ENCODE results near the gene RBMS3.

Gene RBMS3

DNA sequence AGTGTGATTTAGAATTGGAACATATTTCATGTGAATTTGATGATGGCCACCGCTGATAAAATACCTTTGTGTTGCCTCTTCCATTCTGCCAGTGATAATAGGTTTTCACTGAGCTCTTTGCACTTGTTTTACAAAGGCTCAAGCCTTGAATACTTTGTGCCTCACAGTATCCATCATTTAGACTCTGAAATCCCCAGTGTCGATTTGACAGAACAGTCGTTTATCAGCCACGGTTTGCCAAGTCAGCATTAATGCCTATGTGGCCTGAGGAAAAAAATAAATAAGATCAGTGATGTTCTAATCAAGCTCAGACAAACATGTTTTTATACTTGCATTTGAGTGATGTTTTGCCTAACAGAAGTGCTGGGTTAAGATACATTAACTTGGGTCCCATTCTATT is 399.1 kb downstream of the RBMS3 start:
- no peaks in the 10 kb centered on the region for H3K36me3 Mint-ChIP-seq
- H3K4me3 Mint-ChIP-seq, result no peak overlapping the region
- no peaks in the 10 kb centered on the region for H3K27me3 Mint-ChIP-seq
- H3K9me3 Mint-ChIP-seq, result no peaks in the 10 kb centered on the region
- no peaks in the 10 kb centered on the region for H3K4me1 Mint-ChIP-seq
- ATAC-seq, result no peak
- no peak overlapping the region for H3K27ac Mint-ChIP-seq

DNA sequence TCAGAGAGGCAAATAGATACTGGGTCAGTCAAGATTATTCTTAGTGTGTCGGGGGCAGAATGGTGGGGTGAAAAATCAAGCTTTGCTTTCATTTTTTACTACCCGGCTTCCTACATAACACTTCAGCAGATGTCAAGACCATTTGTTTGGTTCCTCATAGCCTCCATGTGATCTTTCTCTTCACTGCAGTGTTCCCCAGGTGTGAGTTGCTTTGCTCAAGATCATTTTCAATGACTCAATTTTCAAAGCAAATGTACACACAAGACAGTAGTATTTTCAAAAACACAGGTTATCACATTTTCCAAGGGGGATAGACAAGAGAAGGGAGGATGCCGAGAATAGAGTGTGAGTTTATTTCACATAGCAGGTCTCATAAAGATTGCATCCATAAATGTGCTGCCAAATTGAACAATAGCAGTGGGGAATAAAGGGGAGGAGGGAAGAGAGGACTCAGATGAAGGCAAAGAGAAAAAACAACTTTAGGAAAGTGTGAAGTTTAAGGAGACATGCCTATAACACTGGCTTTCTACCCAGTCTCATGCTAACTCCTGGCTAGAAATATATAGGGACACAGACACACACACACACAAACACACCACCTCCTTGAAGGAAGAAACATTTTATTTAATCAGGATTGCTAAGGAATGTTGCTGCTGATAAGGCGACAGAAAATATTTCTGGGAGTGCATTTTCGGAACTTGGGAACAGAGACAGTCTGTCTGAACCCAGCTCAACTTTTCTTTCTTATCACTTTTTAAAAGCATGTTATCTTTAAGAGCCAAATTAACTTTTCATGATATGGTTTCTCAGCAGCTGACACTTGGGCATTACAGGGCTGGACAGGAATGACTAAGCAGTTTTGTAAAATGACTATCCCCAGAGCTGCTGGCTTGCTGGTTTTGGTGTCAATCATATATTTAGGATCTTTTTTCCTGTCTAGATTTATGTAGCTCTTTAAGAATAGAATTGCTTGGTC is 402.4 kb downstream of the RBMS3 start:
- no peak for ATAC-seq
- Mint-ChIP-seq H3K27me3 (no peaks in the 10 kb centered on the region), H3K27ac (no peak overlapping the region), H3K4me3 (no peak overlapping the region), H3K9me3 (no peaks in the 10 kb centered on the region), H3K36me3 (no peaks in the 10 kb centered on the region), H3K4me1 (no peaks in the 10 kb centered on the region)

DNA sequence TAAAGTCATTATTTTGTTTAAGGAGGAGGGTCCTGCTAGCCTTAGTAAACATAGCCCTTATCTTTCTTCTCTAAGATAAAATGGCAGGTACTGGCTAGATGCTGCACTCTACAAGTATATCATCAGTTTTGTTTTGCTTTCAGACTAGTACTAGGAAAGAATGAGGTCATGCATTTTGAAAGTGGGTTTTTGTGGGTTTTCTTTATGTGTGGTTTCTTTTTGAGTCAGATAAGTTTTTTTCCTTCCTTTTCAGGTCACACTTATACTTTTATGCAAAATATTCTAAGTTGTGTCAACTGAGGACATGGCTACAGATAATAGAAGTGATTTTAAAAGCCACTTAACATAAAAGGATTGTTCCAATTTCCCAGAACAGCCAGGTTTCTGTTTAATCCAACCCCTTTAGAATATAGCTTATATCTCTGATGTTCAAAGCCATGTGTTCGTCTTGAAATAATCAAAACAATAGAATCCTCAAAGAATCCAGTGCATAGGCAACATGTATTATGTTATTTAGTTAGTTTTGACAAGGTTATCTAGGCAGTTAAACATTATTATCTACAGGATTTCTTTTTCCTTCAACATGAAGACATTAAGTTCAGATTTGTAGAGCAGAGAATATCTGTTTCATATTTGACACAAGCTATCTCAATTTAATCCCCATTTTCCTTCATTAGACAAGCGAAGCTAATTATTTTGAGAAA is 406.2 kb downstream of the RBMS3 start:
- Mint-ChIP-seq H3K27ac (no peak overlapping the region), H3K4me3 (no peak overlapping the region), H3K27me3 (no peaks in the 10 kb centered on the region), H3K4me1 (no peaks in the 10 kb centered on the region), H3K36me3 (no peaks in the 10 kb centered on the region), H3K9me3 (no peaks in the 10 kb centered on the region)
- ATAC-seq, result peak; percentile 67

DNA sequence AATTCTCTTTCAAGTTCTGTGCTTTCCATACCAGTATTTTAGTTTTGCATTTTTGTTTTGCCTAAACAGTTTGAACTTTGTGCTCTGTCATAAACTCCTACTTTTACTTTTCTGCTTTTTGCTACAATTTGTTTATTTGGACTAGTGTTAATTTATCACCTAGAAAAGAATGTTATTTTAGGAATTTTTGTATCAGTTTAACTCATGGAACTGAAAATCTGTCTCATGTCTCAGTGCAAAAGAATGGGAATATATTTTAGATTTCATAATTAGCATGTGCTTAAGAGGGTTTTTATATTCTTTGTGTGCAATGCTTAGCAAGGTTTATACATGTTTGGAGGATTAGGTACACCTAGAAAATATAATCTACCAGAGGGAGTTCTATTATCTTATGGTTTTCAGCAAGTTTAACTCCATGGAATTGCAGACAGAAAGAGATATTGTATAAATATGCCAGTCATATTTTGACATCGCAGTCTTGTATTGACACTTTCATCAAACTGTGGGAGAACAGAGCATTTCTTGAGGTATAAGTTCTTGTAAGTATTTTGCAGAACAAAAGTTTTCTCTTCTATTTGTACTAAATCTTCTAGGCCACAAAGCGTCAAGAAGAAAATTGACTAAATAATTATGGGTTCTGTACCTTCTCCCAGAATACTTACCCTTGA is 409.9 kb downstream of the RBMS3 start:
- Mint-ChIP-seq H3K27me3 (no peaks in the 10 kb centered on the region), H3K36me3 (no peaks in the 10 kb centered on the region), H3K4me3 (no peak overlapping the region), H3K9me3 (no peaks in the 10 kb centered on the region), H3K27ac (no peak overlapping the region), H3K4me1 (no peaks in the 10 kb centered on the region)
- ATAC-seq, result no peak

DNA sequence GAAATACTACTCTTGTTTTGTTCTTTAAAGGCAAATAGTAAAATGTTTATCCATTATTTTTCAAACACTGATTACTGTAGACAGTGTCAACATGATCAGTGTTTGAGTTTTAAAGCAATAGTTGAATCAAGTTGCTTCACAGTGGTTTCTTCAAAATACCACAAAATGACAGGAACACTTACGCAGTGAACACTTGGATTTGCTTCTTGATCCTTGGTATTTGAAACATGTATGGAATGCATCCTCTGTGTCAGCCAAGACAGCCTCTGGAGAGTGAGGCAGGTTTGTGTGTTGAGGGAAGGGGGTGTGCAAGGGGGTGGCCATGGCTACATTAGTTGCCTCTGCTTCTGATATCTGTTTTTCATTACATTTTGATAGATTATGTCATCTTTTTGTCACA is 413.0 kb downstream of the RBMS3 start:
- no peak for ATAC-seq
- Mint-ChIP-seq H3K27ac (no peak overlapping the region), H3K4me1 (no peaks in the 10 kb centered on the region), H3K4me3 (no peak overlapping the region), H3K36me3 (no peaks in the 10 kb centered on the region), H3K9me3 (no peaks in the 10 kb centered on the region), H3K27me3 (no peaks in the 10 kb centered on the region)

DNA sequence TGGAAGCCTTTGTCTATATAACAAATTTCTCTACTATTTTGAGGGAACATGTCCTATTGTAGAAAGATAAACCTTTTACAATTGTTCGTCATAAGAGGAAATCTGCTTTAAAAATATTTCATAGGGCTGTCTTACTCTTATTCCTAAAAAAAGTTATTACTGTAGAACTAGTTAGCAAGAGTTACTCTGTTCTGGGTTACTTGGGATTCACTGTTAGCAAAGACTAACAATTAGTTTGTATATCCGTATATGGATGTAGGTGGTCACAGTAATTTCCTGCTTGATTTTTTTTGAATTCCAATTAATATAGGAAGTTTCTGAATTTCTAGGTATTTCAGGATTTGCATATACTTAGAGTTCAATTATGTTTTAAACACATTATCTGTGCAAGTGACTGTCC is 413.5 kb downstream of the RBMS3 start:
- Mint-ChIP-seq H3K4me1 (no peaks in the 10 kb centered on the region), H3K27ac (no peak overlapping the region), H3K36me3 (no peaks in the 10 kb centered on the region), H3K9me3 (no peaks in the 10 kb centered on the region), H3K27me3 (no peaks in the 10 kb centered on the region), H3K4me3 (no peak overlapping the region)
- no peak for ATAC-seq

DNA sequence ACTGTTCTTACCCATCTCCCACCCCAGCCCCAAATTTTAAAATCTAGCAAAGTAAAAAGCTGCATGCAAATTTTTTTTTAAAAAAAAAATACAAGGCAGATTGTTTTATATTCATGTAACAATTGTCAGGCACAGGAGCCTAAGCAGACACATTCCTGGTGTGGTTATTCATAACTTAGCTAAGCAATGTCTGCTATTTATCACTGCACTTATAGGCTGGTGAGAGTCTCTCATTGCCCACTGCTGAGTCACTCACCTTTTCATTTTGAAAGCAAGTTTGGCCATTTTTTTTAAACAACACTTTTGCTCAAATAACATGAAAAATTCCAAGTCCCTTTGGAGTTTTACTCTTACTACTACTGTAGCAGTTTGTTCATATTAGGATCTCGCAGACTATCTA is 413.9 kb downstream of the RBMS3 start:
- no peak overlapping the region for H3K27ac Mint-ChIP-seq
- no peak for ATAC-seq
- H3K27me3 Mint-ChIP-seq, result no peaks in the 10 kb centered on the region

DNA sequence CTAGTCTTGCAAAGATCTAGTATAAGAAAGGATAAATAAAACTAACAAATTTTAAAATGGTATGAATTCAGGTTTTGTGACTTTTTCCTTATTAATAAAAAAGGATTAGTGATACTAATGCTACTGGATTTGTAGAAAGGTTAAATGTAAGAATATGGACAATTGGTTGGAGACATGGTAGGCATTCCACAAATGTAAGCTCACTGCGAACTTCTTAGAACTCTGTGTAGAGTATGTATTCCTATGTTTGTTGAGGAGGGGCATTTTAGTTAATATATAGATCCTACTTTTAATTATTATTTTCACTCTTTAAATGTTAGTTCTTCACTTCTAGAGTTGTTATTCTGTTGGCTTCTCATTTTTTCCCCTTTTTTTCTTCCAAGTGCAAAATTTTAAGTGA is 414.3 kb downstream of the RBMS3 start:
- Mint-ChIP-seq H3K9me3 (peaks cover 2% of the 10 kb centered on the region), H3K27ac (no peak overlapping the region), H3K4me1 (no peaks in the 10 kb centered on the region), H3K4me3 (no peak overlapping the region), H3K36me3 (no peaks in the 10 kb centered on the region), H3K27me3 (no peaks in the 10 kb centered on the region)
- ATAC-seq, result no peak

More for the DNA sequence above, 413.9 kb downstream of the RBMS3 start:
- Mint-ChIP-seq H3K36me3 (no peaks in the 10 kb centered on the region), H3K9me3 (no peaks in the 10 kb centered on the region), H3K4me3 (no peak overlapping the region), H3K4me1 (no peaks in the 10 kb centered on the region)

DNA sequence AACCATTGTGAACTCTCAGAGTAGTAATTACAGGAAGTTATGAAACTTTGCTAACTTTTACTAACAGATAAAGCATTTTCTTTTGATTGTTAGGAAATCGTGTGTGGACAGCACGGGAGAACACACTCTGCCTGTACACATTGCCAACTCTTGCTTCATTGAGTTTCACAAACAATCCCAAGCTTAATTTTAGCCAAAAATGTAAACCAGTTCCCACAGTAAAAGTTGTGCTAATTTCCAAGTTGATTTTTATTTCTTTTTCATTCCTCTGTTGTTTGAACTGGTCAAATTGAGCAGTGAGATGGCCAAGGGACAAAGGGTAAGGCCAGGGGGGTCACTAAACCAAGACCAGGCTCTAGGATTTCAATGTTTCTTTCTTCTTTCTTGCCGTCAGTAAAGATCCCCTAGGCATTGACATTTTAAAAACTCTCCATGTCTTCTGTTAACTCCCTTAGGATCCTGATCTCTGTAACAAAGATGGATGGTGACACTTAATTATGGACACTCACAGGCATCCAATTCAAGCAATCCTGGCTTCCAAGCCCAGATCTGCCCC is 414.9 kb downstream of the RBMS3 start:
- no peak overlapping the region for H3K27ac Mint-ChIP-seq
- H3K27me3 Mint-ChIP-seq, result no peaks in the 10 kb centered on the region
- no peaks in the 10 kb centered on the region for H3K36me3 Mint-ChIP-seq
- no peak for ATAC-seq
- H3K9me3 Mint-ChIP-seq, result peaks cover 7% of the 10 kb centered on the region
- H3K4me3 Mint-ChIP-seq, result no peak overlapping the region
- no peaks in the 10 kb centered on the region for H3K4me1 Mint-ChIP-seq

DNA sequence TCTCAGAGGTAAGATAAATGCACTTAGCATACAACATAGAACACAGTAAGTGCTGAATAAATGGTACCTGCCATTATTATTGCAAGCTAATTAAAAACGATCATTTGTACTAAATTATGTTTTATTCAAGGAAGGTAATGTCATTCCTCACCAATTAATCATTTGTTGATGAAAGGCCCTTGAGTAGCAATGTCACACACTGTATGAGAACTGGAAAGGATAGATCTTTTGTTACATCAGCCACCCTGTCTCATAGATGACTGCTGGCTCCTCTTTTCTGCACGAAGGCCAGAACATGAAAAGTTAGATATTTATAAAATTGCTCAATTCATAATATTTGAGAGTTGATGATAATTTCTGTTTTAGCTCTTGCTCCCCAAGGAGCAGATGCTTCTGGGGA is 415.4 kb downstream of the RBMS3 start:
- Mint-ChIP-seq H3K9me3 (peaks cover 8% of the 10 kb centered on the region), H3K27me3 (no peaks in the 10 kb centered on the region), H3K4me1 (no peaks in the 10 kb centered on the region), H3K4me3 (no peak overlapping the region), H3K36me3 (no peaks in the 10 kb centered on the region), H3K27ac (no peak overlapping the region)
- no peak for ATAC-seq

DNA sequence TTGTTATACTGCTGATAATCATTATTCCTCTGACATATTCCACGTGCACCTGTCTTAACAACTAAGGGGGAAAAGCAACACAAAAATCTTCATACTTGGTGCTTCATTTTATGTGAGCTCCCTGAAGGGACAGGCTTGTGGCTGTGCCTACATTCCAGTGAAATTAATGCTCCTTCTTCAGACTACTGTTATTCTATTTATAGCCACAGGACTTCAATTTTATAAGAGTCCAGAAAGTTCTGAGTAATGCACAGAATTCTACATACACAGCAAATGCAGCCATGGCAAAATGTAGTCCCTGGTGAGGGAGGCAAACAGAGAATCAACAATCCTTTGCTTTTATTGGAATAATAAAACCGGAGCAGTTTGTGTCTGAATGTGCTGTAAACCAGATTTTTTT is 417.1 kb downstream of the RBMS3 start:
- Mint-ChIP-seq H3K4me1 (no peaks in the 10 kb centered on the region), H3K4me3 (no peak overlapping the region), H3K27ac (no peak overlapping the region), H3K36me3 (no peaks in the 10 kb centered on the region), H3K27me3 (no peaks in the 10 kb centered on the region), H3K9me3 (peaks cover 8% of the 10 kb centered on the region)
- ATAC-seq, result no peak

DNA sequence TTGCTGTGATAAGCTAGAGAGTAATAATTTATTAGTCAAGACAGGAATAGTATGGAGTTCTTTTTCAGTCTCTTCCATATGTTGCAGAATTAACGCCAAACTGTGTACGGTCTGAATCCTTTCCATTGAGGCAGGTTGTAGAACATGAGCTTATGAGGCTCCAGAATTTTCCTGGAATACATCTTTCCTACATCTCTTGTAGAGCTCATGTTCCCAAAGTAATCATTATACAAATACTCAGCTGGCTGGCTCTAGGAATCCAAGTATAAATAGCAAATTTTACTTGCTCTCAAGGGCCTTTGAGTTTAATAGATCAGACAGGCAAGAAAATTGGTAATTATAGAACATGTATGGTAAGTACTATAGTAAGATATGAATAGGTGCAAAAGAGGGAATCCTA is 419.4 kb downstream of the RBMS3 start:
- Mint-ChIP-seq H3K27ac (no peak overlapping the region), H3K27me3 (no peaks in the 10 kb centered on the region), H3K4me1 (no peaks in the 10 kb centered on the region), H3K4me3 (no peak overlapping the region), H3K9me3 (peaks cover 11% of the 10 kb centered on the region), H3K36me3 (no peaks in the 10 kb centered on the region)
- ATAC-seq, result no peak

DNA sequence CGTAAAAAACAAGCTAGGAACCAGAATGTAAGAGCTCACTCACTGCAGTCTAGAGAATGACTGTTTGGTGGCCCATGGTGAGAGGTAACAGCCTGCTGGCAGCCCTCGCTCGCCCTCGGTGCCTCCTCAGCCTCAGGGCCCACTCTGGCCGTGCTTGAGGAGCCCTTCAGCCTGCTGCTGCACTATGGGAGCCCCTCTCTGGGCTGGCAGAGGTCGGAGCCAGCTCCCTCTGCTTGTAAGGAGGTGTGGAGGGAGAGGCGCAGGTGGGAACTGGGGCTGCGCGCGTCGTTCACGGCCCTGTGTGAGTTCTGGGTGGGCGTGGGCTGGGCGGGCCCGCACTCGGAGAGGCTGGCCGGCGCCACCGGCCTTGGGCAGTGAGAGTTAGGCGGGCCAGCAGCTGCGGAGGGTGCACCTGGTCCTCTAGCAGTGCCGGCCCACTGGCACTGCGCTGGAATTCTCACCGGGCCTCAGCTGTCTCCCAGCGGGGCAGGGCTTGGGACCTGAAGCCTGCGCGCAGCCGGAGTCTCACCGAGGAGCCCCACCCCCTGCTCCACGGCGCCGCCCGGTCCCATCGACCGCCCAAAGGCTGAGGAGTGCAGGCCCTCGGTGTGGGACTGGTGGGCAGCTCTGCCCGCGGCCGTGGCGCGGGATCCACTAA is 420.6 kb downstream of the RBMS3 start:
- ATAC-seq, result no peak
- H3K36me3 Mint-ChIP-seq, result no peaks in the 10 kb centered on the region
- H3K27ac Mint-ChIP-seq, result no peak overlapping the region
- no peak overlapping the region for H3K4me3 Mint-ChIP-seq
- H3K27me3 Mint-ChIP-seq, result no peaks in the 10 kb centered on the region
- peaks cover 11% of the 10 kb centered on the region for H3K9me3 Mint-ChIP-seq
- no peaks in the 10 kb centered on the region for H3K4me1 Mint-ChIP-seq

DNA sequence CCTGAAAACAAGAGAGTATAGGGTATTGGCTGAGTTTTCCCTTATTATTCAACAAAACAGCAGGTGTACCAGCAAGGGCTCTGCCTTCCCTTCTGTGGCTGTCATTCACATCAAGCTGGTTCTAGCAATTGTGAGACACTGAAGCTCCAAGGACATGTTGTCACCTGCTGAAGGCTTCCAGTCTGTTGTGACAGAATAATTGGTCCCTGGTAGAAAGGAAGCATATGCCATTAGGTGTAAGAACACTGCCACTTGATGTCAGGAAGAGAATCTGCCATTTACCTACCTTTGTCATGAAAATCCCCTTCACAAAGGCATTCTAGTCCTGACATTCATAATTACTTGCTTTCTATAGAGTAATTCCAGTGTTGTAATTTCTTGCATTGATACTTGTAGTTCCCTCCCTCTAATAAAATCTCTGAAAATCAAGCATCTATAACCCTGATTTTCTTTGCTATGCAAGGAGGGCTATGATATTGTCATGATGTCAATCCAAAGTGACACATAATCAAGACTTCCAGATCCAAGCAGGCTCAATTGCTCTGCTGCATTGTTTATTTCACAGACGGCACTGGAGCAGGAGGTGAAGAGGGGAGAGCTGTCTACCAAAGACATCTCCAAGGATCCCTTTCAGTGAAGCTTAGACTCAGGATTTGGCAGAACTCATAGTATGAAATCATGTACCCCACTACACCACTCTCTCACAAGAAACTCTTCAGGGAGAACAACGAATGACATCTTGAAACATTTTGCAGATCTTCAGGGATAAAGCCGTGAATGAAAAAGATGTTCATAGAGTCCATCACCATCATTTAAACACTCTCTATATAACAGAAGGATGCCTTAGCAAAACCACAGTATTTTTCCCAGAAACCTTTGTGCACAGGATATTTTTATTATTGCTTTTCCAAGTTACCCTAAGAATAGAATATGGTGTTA is 425.3 kb downstream of the RBMS3 start:
- H3K9me3 Mint-ChIP-seq, result peaks cover 3% of the 10 kb centered on the region
- no peaks in the 10 kb centered on the region for H3K36me3 Mint-ChIP-seq
- no peak overlapping the region for H3K4me3 Mint-ChIP-seq
- no peak for ATAC-seq
- H3K4me1 Mint-ChIP-seq, result no peaks in the 10 kb centered on the region
- H3K27ac Mint-ChIP-seq, result no peak overlapping the region
- no peaks in the 10 kb centered on the region for H3K27me3 Mint-ChIP-seq
